Activated B cell treated with CpG ODN at 0.5 μM for 24 hours (primary cell): ENCODE results near the gene PARVA. TPM values are rescaled to one million over a fixed set of nuclear protein-coding genes. Genes with fewer than 3 reads are reported as not detected.

Source experiments
- ATAC-seq: fragments of 200-7000 bp; cut with Tn5 transposase; one replicate; pipeline ENCODE4 v1.10.0; 2021; ENCODE audit warnings: low read depth, mild to moderate bottlenecking, moderate library complexity
- CTCF ChIA-PET: fragments of 350-600 bp; sonication (Branson Sonifier 250); formaldehyde crosslinking; loops from one replicate; lab custom pipeline; 2021; ENCODE audit warnings: antibody characterized with exemption; lab: Charles Lee
- POLR2A ChIA-PET: fragments of 350-600 bp; sonication (Branson Sonifier 250); formaldehyde crosslinking; loops from one replicate; lab custom pipeline; 2021; ENCODE audit warnings: antibody characterized with exemption; lab: Charles Lee
- DNase-seq: peaks from one replicate; pipeline ENCODE4 v3.0.0; 2022
- H3K27ac Mint-ChIP-seq: one replicate; pipeline ENCODE4 v1.8.0; 2020; ENCODE audit warnings: mixed read lengths
- H3K27me3 Mint-ChIP-seq: one replicate; pipeline ENCODE4 v1.8.0; 2021; ENCODE audit warnings: mixed read lengths
- H3K36me3 Mint-ChIP-seq: one replicate; pipeline ENCODE4 v1.8.0; 2021; ENCODE audit warnings: low read depth, mixed read lengths
- H3K4me1 Mint-ChIP-seq: one replicate; pipeline ENCODE4 v1.8.0; 2021; ENCODE audit warnings: mixed read lengths
- H3K4me3 Mint-ChIP-seq: one replicate; pipeline ENCODE4 v1.8.0; 2020; ENCODE audit warnings: mild to moderate bottlenecking, mixed read lengths
- H3K9me3 Mint-ChIP-seq: one replicate; pipeline ENCODE4 v1.8.0; 2020; ENCODE audit warnings: mixed read lengths
- intact Hi-C: fragments of 100-400 bp; cut with micrococcal nuclease; formaldehyde crosslinking; loops from one replicate; pipeline ENCODE4 v1.15.1; 2024
- total RNA-seq: library from RNA; stranded (reverse); gene quantifications from 2 replicates; pipeline ENCODE4 v1.2.3, GENCODE V29; 2022
- TF ChIP-seq, protein P1 (sequence below): fragments of 200-600 bp; IDR thresholded peaks from one replicate; pipeline ENCODE4 v1.8.0; 2022; ENCODE audit warnings: antibody characterized with exemption, mild to moderate bottlenecking

Gene PARVA
- total RNA-seq, 1 donor from 2014 or later = not detected

DNA sequence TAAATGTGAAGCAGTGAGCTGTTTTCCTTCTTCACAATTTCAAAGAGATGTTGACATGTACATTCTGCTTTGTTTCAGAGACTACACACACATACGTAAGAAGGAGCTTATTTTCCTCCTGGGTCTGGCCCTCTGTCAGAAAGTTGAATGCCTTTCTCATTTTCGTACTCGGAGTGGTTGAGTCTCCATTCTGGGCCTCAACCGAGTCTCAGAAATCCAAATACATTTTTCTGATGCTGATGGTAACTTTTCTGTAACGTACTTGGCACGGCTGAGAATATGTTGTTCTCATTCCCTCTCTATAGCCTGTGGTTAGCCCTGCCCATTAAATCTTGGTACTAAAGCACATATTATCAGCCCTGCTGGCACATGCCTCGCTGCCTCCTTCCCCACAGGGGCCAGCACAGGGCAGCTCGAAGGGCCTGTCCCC is 25.3 kb downstream of the PARVA start:
- ChIA-PET CTCF (no interaction called here), POLR2A (no interaction called here)
- TF ChIP-seq, protein P1, sequence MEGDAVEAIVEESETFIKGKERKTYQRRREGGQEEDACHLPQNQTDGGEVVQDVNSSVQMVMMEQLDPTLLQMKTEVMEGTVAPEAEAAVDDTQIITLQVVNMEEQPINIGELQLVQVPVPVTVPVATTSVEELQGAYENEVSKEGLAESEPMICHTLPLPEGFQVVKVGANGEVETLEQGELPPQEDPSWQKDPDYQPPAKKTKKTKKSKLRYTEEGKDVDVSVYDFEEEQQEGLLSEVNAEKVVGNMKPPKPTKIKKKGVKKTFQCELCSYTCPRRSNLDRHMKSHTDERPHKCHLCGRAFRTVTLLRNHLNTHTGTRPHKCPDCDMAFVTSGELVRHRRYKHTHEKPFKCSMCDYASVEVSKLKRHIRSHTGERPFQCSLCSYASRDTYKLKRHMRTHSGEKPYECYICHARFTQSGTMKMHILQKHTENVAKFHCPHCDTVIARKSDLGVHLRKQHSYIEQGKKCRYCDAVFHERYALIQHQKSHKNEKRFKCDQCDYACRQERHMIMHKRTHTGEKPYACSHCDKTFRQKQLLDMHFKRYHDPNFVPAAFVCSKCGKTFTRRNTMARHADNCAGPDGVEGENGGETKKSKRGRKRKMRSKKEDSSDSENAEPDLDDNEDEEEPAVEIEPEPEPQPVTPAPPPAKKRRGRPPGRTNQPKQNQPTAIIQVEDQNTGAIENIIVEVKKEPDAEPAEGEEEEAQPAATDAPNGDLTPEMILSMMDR = no peak
- Mint-ChIP-seq H3K27me3 (peaks cover 6% of the 10 kb centered on the region), H3K9me3 (no peaks in the 10 kb centered on the region), H3K36me3 (no peaks in the 10 kb centered on the region), H3K4me1 (no peaks in the 10 kb centered on the region), H3K4me3 (no peak overlapping the region), H3K27ac (no peak overlapping the region)
- ATAC-seq = no peak
- DNase-seq = no peak
- intact Hi-C loops = no loop called here

GRCh38 chr11:12403122-12403996 is 26.0 kb downstream of the PARVA start:
- intact Hi-C loops = no loop called here

GRCh38 chr11:12403997-12404350 is 26.6 kb downstream of the PARVA start:
- intact Hi-C loops = no loop called here
- CTCF ChIA-PET = no interaction called here

More at GRCh38 chr11:12403122-12403996, 26.0 kb downstream of the PARVA start:
- Mint-ChIP-seq H3K36me3 (no peaks in the 10 kb centered on the region), H3K4me3 (no peak overlapping the region), H3K27me3 (peaks cover 6% of the 10 kb centered on the region), H3K27ac (no peak overlapping the region), H3K4me1 (no peaks in the 10 kb centered on the region), H3K9me3 (no peaks in the 10 kb centered on the region)
- DNase-seq = no peak
- ChIA-PET POLR2A (no interaction called here), CTCF (no interaction called here)
- TF ChIP-seq, protein P1 = no peak
- no peak for ATAC-seq

GRCh38 chr11:12404436-12404835 is 27.1 kb downstream of the PARVA start:
- TF ChIP-seq, protein P1 = no peak
- Mint-ChIP-seq H3K27me3 (peaks cover 9% of the 10 kb centered on the region), H3K4me1 (no peaks in the 10 kb centered on the region), H3K27ac (no peak overlapping the region), H3K9me3 (no peaks in the 10 kb centered on the region), H3K36me3 (no peaks in the 10 kb centered on the region), H3K4me3 (no peak overlapping the region)
- POLR2A ChIA-PET = no interaction called here
- ATAC-seq (no peak), DNase-seq (no peak)
- CTCF ChIA-PET = no interaction called here
- intact Hi-C loops = no loop called here

More at GRCh38 chr11:12403997-12404350, 26.6 kb downstream of the PARVA start:
- Mint-ChIP-seq H3K9me3 (no peaks in the 10 kb centered on the region), H3K4me3 (no peak overlapping the region), H3K4me1 (no peaks in the 10 kb centered on the region), H3K36me3 (no peaks in the 10 kb centered on the region), H3K27me3 (peaks cover 9% of the 10 kb centered on the region), H3K27ac (no peak overlapping the region)
- ATAC-seq = no peak
- POLR2A ChIA-PET = no interaction called here
- TF ChIP-seq, protein P1 = no peak
- DNase-seq = no peak

GRCh38 chr11:12408156-12408770 is 30.9 kb downstream of the PARVA start:
- Mint-ChIP-seq H3K36me3 (no peaks in the 10 kb centered on the region), H3K9me3 (no peaks in the 10 kb centered on the region), H3K27me3 (peaks cover 15% of the 10 kb centered on the region), H3K27ac (no peak overlapping the region), H3K4me1 (no peaks in the 10 kb centered on the region), H3K4me3 (no peak overlapping the region)
- intact Hi-C loops = no loop called here
- DNase-seq = no peak
- ChIA-PET POLR2A (no interaction called here), CTCF (no interaction called here)
- TF ChIP-seq, protein P1 = no peak
- no peak for ATAC-seq
